ENCODE measurements around the gene PRKAG2.

Gene PRKAG2

DNA sequence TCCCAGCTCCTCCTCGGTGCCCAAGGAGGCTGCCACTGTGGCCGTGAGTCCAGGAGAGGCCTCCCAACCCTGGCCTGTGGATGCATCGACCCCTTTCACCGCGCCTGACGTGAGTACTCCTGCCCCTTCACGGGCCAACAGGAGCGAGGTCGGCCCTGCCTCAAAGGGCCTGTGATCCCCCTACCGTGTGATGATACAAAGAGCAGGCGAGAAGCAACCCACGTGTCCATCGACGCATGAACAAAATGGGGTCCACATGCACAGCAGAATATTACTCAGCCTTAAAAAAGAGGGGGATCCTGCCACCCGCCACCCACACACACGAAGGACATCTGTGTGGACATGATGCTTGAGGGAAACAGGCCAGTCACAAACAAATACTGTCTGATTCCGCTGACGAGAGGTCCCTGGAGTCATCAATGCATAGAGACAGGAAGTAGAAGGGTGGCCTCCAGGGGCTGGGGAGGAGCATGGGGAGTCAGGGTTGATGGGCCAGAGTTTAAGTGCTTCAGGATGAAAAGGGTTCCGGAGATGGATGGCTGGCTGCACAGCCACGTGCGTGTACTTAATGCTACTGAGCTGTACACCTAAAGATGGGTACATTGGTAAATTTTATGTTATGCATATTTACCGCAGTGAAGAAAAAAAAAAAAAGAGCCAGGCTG lies 151.9 kb downstream of the PRKAG2 start:
- no peak for DNase-seq (ENCODE audit: low read depth)

DNA sequence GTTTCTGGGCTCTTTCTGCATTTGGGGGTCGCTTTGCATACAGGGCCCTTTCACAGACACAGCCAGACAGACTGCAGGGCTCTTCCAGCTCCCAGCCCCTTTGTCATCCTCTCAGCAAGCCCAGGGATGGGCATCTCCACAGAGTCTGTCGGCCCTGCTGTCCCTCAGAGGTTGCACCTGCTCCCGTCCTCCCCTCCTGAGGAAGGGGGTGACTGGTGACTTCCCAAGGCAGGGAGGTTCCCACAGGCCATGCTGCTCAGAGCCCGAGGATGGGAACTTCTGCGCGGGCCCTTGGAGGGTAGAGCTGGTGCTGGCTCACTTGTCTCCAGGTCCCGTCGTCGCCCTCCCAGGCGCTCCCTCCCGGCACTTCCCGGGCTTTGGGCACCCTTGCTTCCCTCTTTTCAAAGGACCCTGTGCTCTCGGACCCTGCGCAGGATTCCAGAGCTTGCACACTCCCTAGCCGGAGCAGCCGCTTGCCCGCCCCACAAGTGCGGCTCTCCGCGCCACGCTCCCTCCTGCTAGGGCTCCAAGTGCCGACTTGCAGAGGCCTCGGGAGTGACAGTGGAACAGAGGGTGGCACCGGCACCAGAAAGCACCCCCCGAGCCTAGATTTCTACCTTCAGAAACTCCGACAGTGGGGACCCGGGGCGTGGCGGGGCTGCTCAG lies 152.5 kb downstream of the PRKAG2 start:
- DNase-seq (ENCODE audit: low read depth): no peak

DNA sequence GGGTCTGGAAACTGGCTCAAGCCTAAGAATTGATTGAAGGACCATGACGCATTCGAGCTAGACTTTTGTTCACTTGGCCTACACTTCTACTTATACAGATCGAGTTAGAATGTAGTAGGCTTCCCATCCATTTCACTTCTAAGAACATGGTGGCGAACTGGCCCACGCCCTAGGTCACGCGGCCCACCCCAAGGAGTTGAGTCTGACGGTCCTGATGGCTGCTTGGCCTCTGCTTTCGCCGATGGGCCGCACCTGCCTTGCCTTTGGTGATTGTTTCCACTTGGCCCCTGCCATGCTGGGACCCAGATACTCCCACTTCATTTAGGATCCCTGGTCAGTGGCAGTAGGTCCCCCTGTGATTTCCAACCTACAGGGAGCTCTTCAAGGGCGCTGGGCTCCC lies 153.6 kb downstream of the PRKAG2 start:
- no peak for DNase-seq (ENCODE audit: low read depth)

DNA sequence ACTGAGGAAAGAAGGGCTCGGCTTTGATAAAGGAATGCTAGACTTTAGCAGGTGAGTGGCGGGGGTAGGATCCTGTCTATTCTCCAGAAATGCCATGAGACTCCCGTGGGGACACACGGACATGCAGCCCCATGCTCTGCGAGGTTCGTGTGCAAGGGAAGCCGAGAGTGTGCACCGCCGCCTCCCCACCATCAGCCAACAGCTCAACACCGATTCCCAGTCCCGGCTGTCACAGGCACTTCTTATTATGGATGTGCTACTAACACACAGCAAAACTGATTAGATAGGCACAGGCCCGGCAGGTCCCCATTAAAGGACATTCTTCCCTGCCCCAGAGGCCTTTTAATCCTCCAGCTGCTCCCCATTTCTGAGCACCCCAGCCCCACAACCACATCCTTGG lies 154.4 kb downstream of the PRKAG2 start:
- no peak for DNase-seq (ENCODE audit: low read depth)

DNA sequence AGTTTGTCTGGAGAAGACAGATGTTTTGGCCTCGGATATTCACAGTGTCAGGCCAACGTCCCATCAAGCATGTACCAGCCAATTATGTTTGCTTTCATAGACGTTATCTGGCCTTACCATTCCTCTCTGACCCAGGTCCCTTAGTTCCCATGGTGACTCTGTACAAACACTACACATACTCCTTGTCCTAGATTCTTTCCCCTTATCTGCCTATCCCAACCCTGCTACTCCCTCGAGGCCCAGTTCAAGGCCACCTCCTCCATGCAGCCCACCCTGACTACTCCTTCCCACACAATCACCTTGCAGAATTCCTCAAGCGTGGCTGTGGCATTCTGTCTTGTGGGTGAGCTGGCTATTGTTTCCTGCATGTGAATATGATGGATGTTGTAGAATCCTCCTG lies 155.2 kb downstream of the PRKAG2 start:
- no peak for DNase-seq (ENCODE audit: low read depth)

DNA sequence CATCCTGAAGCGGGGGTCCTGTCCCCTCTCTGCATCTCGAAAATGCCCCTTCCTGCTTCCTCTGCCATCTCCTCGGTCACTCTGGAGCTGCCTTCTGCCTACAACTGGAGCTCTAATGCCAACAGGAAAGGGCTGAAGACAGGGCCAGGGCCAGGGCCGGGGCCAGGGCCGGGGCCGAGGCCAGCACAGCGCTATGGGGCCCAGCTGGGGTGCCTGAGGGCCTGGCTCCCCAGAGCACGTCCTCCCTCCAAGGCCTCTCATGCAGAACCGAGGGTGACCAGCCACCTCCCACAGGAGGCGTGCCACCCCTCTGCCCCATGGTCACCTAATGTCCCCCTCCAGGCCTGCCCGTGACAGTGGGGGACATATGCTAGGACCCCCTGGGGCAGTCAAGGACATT lies 155.7 kb downstream of the PRKAG2 start:
- DNase-seq (ENCODE audit: low read depth): no peak

DNA sequence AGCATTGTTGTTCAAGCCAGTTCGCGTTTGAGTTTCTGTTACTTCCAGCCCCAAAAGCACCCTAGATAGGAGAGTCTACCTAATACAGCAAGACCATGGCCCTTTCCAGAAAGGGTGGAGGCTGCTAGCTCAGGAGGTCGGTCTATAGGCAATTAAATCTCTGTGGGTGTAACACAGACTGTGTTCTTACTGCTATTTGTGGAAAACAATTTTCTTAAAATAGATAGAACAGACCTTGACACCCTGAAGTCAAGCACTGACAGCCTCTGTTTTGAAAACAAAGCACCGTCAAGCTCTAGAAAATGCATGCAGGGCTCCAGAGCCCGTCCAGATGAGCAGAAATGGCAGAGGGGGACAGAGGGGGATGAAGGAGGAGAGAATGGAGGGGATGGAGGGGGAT lies 156.6 kb downstream of the PRKAG2 start:
- DNase-seq (ENCODE audit: low read depth): no peak

DNA sequence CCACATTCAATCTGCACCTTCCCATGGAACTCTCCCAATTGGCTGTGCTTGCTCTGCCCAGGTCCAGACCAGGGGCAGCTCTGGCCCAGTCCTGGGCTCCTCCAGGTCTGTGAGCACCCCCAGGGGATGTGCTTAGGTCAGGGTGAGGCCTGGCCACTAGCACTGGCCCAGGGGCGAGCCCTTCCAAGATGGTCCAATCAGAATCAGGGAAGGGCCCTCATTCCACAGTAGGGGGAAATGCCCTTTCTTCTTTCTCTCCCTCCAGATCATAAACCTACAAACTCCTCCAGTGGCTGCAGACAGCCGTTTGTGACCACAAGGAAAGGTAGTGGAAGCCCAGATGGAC lies 157.0 kb downstream of the PRKAG2 start:
- DNase-seq (ENCODE audit: low read depth): no peak

DNA sequence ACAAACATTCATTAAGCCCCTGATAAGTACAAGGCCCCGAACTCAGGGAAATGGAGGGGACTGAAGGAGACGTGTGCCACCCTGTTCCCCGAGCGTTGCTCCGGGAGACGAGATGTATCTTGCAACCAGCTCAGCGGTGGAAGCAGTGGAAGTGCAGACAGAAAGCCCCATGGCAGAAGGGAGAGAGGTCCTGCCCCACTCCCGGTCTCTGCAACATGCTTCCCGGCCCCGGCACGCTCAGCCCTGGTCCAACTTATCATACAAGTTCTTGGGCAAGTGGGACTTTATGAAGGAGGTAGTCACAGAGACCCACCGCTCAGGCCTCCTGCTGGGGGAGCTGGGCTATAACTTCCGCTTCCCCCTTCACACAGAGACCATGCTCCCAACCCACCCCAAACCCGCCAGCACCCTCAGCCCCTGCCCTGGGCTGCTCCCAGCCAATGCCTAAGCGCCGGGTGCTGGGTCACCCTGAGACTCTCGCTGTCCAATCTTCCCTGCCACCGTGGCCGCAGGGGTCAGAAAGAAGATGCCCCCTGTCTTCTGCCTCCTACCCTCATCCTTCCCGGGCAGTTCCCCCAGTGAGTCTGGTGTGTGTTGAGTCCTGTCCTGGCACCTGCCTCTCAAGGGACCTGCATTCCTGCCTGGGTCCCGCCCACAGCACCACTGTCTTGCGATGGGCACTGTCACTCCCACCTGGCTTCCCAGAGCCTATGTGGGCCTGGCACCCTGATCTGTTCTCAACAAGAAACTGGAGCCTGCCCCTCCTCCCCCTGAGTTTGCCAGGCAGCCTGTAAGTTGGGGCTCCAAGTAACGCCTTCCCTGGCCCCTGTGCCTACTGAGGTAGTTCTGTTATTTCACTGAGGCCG lies 157.7 kb downstream of the PRKAG2 start:
- DNase-seq (ENCODE audit: low read depth): no peak

DNA sequence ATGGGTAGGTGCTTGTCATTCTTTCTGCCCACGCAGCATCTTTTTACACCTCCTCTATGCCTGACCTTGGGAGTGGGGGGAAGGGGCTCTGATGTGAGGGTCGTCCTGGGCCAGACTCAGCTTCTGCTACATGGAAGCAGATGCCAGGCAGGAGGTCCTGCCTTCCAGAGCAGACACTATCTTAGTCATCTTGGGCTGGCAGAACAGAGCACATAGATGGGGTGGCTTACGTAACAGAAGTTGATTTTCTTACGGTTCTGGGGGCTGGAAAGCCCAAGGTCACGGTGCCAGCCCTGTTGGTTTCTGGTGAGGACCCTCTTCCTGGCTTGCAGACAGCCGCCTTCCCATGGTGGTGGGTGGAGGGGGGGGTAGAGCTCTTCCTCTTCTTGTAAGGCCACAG lies 159.0 kb downstream of the PRKAG2 start:
- DNase-seq (ENCODE audit: low read depth): no peak

DNA sequence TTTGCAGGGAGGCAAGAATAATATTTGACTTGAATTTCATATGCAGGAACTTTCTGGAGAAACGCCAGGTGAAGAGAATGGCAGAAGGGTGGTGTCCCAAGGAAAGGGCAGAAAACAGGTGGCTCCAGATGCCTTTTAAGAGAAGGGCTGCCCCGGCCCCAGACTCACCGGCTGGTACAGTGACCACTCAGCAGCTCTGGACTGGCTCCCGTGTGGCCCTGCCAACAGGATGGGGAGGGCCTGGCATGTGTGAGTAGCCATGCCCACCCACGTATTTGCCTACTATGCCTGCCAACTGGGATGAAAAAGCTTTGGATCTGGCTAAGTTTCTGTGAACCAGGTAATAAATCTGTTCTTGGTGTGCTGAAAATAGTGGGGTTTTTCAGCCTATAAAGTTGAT lies 159.5 kb downstream of the PRKAG2 start:
- DNase-seq (ENCODE audit: low read depth): no peak

DNA sequence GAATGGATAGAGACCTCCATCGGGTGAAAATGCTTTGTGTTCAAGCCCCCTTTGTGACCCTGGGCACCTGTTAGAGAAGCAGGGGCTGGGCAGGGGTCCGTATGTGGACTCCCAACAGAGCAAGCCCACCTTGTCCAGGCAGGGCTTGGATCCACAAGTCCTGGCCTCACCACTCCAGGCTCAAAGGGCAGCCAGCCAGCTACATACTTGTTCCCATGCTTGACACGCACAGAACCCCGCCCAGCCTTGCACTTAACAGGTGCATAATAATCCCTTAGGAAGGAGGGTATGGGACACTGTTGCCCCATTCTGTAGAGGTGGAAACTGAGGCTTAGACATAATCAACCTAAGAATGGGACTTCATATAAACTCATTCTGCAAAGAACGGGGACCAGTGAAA lies 160.6 kb downstream of the PRKAG2 start:
- no peak for DNase-seq (ENCODE audit: low read depth)

DNA sequence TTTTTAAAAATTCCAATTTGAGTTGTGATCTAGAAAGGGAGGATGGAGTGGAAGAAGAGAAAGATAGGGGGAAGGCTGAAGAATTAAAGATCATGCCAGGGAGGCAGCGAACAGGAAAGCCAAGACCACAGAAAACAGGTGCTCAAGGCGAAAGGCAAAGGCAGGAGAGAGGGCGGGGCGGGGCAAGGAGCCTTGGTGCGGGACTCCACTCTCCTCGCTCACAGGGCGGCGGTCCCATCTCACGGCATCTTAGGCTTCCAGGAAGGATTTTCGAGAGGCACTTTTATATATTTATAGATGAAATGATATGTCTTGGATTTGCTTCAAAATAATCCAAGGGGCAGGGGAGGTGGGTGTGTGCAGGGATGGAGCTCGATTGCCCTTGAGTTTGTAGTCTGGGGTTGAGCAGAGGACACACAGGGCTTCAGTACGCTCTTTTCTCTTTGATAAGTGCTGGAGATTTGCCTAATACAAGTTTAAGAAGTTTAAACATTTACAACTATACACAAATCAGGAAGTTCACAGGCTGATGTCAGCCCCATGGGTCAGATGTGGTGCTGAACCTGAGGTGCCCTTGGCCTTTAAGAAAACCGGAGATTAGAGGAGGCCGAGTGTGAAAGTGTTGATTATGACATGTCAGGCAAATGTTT lies 161.1 kb downstream of the PRKAG2 start:
- DNase-seq (ENCODE audit: low read depth): no peak

DNA sequence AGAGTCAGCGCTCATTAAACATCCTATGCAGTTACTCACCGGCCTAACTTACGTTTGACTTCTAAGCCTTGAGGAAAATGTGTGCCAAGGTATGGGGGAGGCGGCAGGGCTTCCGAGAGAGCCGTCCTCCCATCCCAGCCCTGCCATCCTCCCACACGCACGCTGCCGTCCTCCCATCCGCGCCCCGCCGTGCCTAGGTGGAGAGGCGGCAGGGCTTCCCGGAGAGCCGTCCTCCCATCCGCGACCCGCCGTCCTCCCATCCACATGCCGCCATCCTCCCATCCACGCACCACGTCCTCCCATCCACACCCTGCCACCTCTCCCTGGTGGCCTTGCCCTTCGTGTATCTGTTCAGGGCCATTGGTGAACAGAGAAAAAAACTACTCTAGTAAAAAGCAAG lies 162.7 kb downstream of the PRKAG2 start:
- no peak for DNase-seq (ENCODE audit: low read depth)

DNA sequence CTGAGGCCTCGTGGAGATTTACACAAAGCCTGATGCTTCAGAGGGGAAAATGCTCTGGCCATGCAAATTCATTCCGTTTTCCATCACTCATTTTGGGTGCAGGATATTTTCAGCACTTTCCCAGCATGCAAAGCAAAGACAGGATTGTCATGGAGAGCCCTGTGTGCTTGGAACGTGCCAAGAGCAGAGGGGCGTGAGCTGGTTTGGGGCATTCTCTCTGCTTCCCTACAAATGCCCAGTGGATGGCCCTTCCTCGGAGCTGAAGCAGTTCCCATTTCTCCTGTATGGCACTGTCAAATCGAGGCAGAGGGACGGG lies 164.1 kb downstream of the PRKAG2 start:
- DNase-seq (ENCODE audit: low read depth): no peak

DNA sequence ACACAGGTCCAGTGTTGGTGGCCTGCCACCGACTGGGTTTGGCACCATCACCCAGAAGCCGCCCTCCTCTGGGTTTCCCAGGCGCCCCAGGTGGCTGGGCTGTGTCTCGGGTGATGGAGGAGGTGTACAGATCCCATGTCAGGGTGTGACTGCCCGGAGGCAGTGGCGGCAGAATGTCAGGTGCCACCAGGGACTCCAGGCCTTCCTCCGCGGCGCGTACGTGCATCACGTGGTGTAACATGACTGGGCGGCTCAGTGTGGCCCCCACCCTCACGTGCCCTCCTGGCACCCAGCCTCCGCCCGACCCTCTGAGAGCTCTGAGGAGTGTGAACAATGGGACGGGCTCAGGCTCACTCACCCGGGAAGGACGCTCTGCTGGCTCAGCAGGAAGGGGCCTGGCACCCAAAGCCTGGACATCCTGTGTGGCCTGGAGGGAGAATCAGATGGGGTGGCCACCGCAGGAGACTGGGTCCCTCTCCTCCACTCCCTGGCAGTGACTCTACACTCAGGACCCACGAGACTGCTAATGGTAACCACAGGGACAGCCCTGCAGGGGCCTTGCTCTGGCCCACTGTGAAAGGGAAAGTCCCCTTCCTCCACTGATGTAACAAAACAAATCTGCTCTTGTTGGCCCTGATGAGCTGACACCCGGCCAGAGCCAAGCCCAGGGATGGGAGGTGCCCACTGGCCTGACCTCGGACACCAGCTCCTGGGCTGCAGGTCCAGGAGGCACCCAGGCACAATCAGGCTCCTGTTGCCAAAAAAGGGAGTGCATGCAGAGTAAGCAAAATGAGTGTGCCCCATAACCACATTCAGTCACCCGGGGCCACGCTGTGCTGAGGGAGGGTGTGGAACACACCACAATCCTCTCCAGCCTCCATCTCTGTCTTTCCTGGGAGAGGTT lies 164.8 kb downstream of the PRKAG2 start:
- DNase-seq (ENCODE audit: low read depth): no peak

DNA sequence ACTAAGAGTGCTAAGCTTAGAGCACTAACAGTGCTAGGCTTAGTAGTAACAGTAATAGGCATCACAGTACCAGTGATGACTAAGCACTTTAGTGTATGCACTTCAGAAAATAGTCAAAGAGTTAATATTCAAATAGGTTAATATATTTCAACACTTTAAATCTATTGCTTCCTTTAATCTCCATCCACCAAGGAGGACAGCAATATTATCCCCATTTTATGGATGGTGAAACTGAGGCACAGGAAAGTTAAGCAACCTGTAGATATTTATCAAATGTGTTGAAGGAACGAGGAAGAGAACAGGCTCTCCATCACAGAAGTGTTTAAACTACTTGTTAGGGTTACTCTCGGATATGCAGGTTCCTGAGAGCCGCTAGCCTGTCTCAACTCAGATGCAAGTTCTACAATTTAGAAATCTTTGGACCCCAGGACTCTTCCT lies 165.5 kb downstream of the PRKAG2 start:
- DNase-seq (ENCODE audit: low read depth): no peak

DNA sequence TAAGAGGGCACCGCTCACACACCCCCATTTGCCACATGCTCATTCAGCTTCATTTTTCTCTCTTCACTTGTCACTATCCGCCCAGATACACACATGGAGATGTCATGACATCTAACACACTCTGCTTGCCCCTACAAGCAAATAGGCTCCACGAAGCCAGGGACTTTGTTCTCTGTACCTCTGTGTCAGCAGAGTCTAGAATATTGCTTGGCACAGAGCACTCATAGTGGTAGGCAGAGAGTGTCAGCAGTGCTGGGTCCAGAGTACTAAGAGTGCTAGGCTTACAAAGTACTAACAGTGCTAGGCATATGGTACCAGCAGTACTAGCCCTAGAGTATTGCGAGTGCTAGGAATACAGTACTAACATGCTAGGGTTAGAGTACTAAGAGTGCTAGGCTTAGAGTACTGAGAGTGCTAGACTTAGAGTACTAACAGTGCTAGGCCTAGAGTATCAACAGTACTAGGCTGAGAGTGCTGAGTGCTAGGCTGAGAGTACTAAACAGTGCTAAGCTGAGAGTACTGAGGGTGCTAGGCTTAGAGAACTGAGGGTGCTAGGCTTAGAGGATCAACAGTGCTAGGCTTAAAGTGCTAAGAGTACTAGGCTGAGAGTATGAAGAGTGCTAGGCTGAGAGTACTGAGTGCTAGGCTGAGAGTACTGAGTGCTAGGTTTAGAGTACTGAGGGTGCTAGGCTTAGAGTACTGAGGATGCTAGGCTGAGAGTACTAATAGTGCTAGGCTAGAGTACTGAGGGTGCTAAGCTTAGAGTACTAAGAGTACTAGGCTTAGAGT lies 166.1 kb downstream of the PRKAG2 start:
- DNase-seq (ENCODE audit: low read depth): no peak

DNA sequence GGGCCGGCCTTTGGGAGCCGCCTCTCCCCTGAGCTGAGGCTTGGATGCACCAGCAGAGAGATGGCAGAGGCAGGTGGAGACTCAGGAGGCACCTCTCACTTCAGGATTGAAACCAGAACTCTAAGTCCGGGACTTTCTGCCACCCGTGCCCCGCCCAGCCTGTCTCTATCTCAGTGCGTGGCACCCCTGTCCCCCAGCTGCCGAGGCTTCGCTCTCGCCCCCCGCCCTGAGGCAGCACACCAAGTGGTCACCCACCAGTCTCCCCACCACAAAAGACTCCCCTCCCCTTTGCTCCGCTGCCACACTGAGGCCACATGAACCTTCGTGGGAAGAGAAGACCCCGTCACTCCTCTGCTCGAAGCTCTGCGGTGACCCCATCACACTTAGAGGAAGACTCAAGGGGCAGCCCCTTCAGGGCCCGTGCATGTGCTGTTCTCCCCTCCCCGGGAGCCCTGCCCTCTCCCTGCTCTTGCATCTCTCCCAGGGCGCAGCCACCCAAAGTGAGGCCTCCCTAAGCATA lies 166.7 kb downstream of the PRKAG2 start:
- no peak for DNase-seq (ENCODE audit: low read depth)

DNA sequence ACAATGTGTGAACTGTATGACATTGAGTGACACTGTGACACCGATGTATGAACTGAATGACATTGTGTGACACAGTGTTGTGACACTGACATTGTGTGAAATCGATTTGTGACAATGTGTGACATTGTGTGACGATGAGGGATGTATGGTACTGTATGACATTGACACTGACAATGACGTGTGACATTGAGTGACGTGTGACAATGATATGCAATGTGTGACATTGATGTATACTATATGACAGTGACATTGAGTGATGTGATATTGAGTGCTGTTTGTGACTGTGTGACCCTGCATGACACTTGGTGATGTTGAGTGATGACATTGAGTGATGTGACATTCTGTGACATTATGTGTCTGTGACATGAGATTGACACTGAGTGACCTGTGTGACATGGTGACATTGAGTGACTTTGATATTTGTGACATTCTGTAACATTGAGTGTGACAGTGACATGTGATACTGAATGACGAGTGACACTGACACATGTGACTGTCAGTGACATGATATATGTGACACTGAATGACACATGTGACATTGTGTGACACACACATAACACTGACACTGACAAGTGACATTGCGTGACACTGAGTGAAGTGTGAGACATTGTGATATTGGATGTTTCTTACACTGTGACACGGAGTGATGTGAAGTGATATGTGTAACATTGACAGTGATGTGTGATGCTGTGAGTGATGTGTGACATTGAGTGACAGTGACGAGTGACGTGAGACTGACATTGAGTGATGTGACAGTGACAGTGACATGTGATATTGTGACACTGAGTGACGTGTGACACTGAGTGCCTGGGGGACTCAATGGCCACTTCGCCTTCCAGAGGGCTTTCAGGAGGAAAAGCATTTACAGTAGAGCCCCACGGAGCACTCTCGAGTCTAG lies 167.5 kb downstream of the PRKAG2 start:
- DNase-seq (ENCODE audit: low read depth): no peak
